Activated T-helper 1 cell treated with anti-CD3 and anti-CD28 coated beads, Interleukin-2, amount 50 U/mL, for 16 hours (primary cell): ENCODE data around the gene RAB15.

Source experiments
- DNase-seq, 2 donors: peaks; one replicate each; pipeline ENCODE4 v3.0.0-alpha.2; 2020; ENCODE audit warnings: low read depth in 1 of 2, low spot score in 1 of 2

RAB15 gene

GRCh38 chr14:64990939-64991338 lies 18.8 kb upstream of the RAB15 start:
- DNase-seq = no peak

GRCh38 chr14:64990296-64990695 lies 18.2 kb upstream of the RAB15 start:
- no peak for DNase-seq

GRCh38 chr14:64987438-64987767 lies 15.3 kb upstream of the RAB15 start:
- no peak for DNase-seq

GRCh38 chr14:64986648-64987437 lies 14.7 kb upstream of the RAB15 start, which contains the start of gene FNTB:
Gene FNTB, plus strand, starts transcription at chr14:64986895. Its CDS starts 59 bp downstream, at chr14:64986954.
- peak; percentile 77 to 85 for DNase-seq

GRCh38 chr14:64983439-64984310 lies 11.5 kb upstream of the RAB15 start:
- DNase-seq = no peak

- DNase-seq = no peak
Measured at GRCh38 chr14:64979336-64980074, 7.4 kb upstream of the RAB15 start.

- DNase-seq = no peak
Measured at GRCh38 chr14:64974563-64974962, 2.4 kb upstream of the RAB15 start.

- no peak for DNase-seq
Measured at GRCh38 chr14:64973826-64974225, 1.7 kb upstream of the RAB15 start.

GRCh38 chr14:64973026-64973442 lies 898 bp upstream of the RAB15 start:
- no peak for DNase-seq

GRCh38 chr14:64971491-64971942 lies 619 bp downstream of the RAB15 start:
- no peak for DNase-seq

- no peak for DNase-seq
Measured at GRCh38 chr14:64970776-64971477, 1.2 kb downstream of the RAB15 start.

GRCh38 chr14:64970041-64970440 lies 2.1 kb downstream of the RAB15 start:
- DNase-seq = no peak

- DNase-seq = no peak
Measured at GRCh38 chr14:64968651-64969050, 3.5 kb downstream of the RAB15 start.

- no peak for DNase-seq
Measured at GRCh38 chr14:64968167-64968566, 4.0 kb downstream of the RAB15 start.

GRCh38 chr14:64966976-64967375 lies 5.2 kb downstream of the RAB15 start:
- DNase-seq = no peak

GRCh38 chr14:64965356-64966000 lies 6.7 kb downstream of the RAB15 start:
- DNase-seq = no peak

- DNase-seq = no peak
Measured at GRCh38 chr14:64963611-64964010, 8.5 kb downstream of the RAB15 start.

- DNase-seq = no peak
Measured at GRCh38 chr14:64960762-64961276, 11.3 kb downstream of the RAB15 start.

- no peak for DNase-seq
Measured at GRCh38 chr14:64958743-64959142, 13.4 kb downstream of the RAB15 start.

GRCh38 chr14:64958201-64958600 lies 13.9 kb downstream of the RAB15 start:
- DNase-seq = no peak
